ENCODE results near the gene SMAD4. TPM values are rescaled to one million over a fixed set of nuclear protein-coding genes. Genes with fewer than 3 reads are reported as not detected.

The SMAD4 gene
- total and polyA plus RNA-seq, 4 donors = 9.3 to 65.3 (median 29.1) TPM

DNA sequence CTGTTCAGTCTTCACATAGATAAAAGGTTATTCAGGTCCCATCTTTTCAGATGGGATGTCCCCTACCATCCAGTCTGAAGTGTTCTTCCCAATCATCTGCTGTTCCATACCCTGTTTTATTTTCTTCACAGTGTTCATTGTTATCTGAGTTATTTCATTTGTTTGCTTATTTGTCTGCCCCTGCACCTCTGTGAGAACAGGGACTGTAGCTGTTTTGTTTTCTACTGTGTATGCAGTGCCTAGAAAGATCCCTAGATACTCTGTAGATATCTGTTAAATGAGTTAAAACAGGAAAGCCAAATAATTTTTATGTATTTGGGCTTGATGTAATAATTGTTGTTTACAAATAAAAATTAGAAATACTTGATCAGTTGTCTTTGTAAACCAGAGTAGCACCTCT, 34.2 kb downstream of the SMAD4 start:
- no peak overlapping the region for H3K9ac ChIP-seq (ENCODE audit: low read depth in 1 of 2, low read length in 2 of 2)
- no peaks in the 10 kb centered on the region for H3K27me3 ChIP-seq (ENCODE audit: control insufficient read depth in 4 of 4, insufficient read depth in 4 of 4, low read length in 3 of 4)
- DNase-seq (ENCODE audit: low spot score) = no peak
- no peaks in the 10 kb centered on the region for H3K4me1 ChIP-seq (ENCODE audit: control insufficient read depth in 4 of 4, insufficient read depth in 4 of 4, low read length in 3 of 4)
- H3K36me3 ChIP-seq (ENCODE audit: control insufficient read depth in 4 of 4, insufficient read depth in 3 of 4, low read depth in 1 of 4, low read length in 3 of 4) = peaks cover 5 to 38% (median 32%) of the 10 kb centered on the region in 4 donors
- H3K4me3 ChIP-seq (ENCODE audit: low read depth in 1 of 3, low read length in 3 of 3) = no peak overlapping the region
- TF ChIP-seq, protein P1, sequence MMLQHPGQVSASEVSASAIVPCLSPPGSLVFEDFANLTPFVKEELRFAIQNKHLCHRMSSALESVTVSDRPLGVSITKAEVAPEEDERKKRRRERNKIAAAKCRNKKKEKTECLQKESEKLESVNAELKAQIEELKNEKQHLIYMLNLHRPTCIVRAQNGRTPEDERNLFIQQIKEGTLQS (IDR thresholded peaks at IDR 0.05) = no peak
- TF ChIP-seq HNF4G (IDR thresholded peaks at IDR 0.05) = no peak
- TF ChIP-seq RAD21 (IDR thresholded peaks at IDR 0.05) = no peak
- TF ChIP-seq HNF4A (conservative IDR thresholded peaks at IDR 0.05) = no peak
- no peak overlapping the region for H3K27ac ChIP-seq (ENCODE audit: low read depth in 1 of 2, low read length in 2 of 2)
- no peaks in the 10 kb centered on the region for H3K9me3 ChIP-seq (ENCODE audit: control insufficient read depth in 4 of 4, low read length in 3 of 4)

- no peak overlapping the region for H3K9ac ChIP-seq (ENCODE audit: low read depth in 1 of 2, low read length in 2 of 2)
- no peaks in the 10 kb centered on the region for H3K4me1 ChIP-seq (ENCODE audit: control insufficient read depth in 4 of 4, insufficient read depth in 4 of 4, low read length in 3 of 4)
- 90% methylated on average over 4 of the region's 4 CpGs for WGBS
- DNase-seq (ENCODE audit: low spot score) = no peak
- H3K27ac ChIP-seq (ENCODE audit: low read depth in 1 of 2, low read length in 2 of 2) = no peak overlapping the region
- H3K4me3 ChIP-seq (ENCODE audit: low read depth in 1 of 3, low read length in 3 of 3) = no peak overlapping the region
- no peaks in the 10 kb centered on the region for H3K27me3 ChIP-seq (ENCODE audit: control insufficient read depth in 4 of 4, insufficient read depth in 4 of 4, low read length in 3 of 4)
- peaks cover 5 to 34% (median 27%) of the 10 kb centered on the region in 4 donors for H3K36me3 ChIP-seq (ENCODE audit: control insufficient read depth in 4 of 4, insufficient read depth in 3 of 4, low read depth in 1 of 4, low read length in 3 of 4)
- H3K9me3 ChIP-seq (ENCODE audit: control insufficient read depth in 4 of 4, low read length in 3 of 4) = no peaks in the 10 kb centered on the region
- TF ChIP-seq YY1 (IDR thresholded peaks at IDR 0.05) = no peak
- TF ChIP-seq, protein P1 (IDR thresholded peaks at IDR 0.05) = no peak
Measured at GRCh38 chr18:51066273-51066672, 36.3 kb downstream of the SMAD4 start.

GRCh38 chr18:51068105-51068504, 38.1 kb downstream of the SMAD4 start:
- H3K27me3 ChIP-seq (ENCODE audit: control insufficient read depth in 4 of 4, insufficient read depth in 4 of 4, low read length in 3 of 4) = no peaks in the 10 kb centered on the region
- peaks cover 6 to 31% (median 20%) of the 10 kb centered on the region in 4 donors for H3K36me3 ChIP-seq (ENCODE audit: control insufficient read depth in 4 of 4, insufficient read depth in 3 of 4, low read depth in 1 of 4, low read length in 3 of 4)
- 90% methylated on average over 4 of the region's 4 CpGs for WGBS
- no peak overlapping the region for H3K27ac ChIP-seq (ENCODE audit: low read depth in 1 of 2, low read length in 2 of 2)
- no peak overlapping the region for H3K9ac ChIP-seq (ENCODE audit: low read depth in 1 of 2, low read length in 2 of 2)
- H3K4me1 ChIP-seq (ENCODE audit: control insufficient read depth in 4 of 4, insufficient read depth in 4 of 4, low read length in 3 of 4) = no peaks in the 10 kb centered on the region
- H3K9me3 ChIP-seq (ENCODE audit: control insufficient read depth in 4 of 4, low read length in 3 of 4) = no peaks in the 10 kb centered on the region
- TF ChIP-seq, protein P2, sequence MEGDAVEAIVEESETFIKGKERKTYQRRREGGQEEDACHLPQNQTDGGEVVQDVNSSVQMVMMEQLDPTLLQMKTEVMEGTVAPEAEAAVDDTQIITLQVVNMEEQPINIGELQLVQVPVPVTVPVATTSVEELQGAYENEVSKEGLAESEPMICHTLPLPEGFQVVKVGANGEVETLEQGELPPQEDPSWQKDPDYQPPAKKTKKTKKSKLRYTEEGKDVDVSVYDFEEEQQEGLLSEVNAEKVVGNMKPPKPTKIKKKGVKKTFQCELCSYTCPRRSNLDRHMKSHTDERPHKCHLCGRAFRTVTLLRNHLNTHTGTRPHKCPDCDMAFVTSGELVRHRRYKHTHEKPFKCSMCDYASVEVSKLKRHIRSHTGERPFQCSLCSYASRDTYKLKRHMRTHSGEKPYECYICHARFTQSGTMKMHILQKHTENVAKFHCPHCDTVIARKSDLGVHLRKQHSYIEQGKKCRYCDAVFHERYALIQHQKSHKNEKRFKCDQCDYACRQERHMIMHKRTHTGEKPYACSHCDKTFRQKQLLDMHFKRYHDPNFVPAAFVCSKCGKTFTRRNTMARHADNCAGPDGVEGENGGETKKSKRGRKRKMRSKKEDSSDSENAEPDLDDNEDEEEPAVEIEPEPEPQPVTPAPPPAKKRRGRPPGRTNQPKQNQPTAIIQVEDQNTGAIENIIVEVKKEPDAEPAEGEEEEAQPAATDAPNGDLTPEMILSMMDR (IDR thresholded peaks at IDR 0.05; ENCODE audit: low read depth, low read length, missing input control) = no peak
- TF ChIP-seq HNF4G (IDR thresholded peaks at IDR 0.05) (no peak), SP1 (IDR thresholded peaks at IDR 0.05) (no peak)
- DNase-seq (ENCODE audit: low spot score) = no peak
- no peak overlapping the region for H3K4me3 ChIP-seq (ENCODE audit: low read depth in 1 of 3, low read length in 3 of 3)

- Histone ChIP-seq H3K27me3 (ENCODE audit: control insufficient read depth in 4 of 4, insufficient read depth in 4 of 4, low read length in 3 of 4) (no peaks in the 10 kb centered on the region), H3K27ac (ENCODE audit: low read depth in 1 of 2, low read length in 2 of 2) (no peak overlapping the region), H3K4me3 (ENCODE audit: low read depth in 1 of 3, low read length in 3 of 3) (no peak overlapping the region), H3K9ac (ENCODE audit: low read depth in 1 of 2, low read length in 2 of 2) (no peak overlapping the region), H3K9me3 (ENCODE audit: control insufficient read depth in 4 of 4, low read length in 3 of 4) (no peaks in the 10 kb centered on the region), H3K36me3 (ENCODE audit: control insufficient read depth in 4 of 4, insufficient read depth in 3 of 4, low read depth in 1 of 4, low read length in 3 of 4) (peaks cover 7 to 29% (median 17%) of the 10 kb centered on the region in 4 donors), H3K4me1 (ENCODE audit: control insufficient read depth in 4 of 4, insufficient read depth in 4 of 4, low read length in 3 of 4) (no peaks in the 10 kb centered on the region)
- DNase-seq (ENCODE audit: low spot score) = no peak
- 98% methylated on average over 1 of the region's 1 CpG for WGBS
- no peak for TF ChIP-seq RAD21 (IDR thresholded peaks at IDR 0.05)
- no peak for TF ChIP-seq JUND (IDR thresholded peaks at IDR 0.05)
- TF ChIP-seq, protein P3, sequence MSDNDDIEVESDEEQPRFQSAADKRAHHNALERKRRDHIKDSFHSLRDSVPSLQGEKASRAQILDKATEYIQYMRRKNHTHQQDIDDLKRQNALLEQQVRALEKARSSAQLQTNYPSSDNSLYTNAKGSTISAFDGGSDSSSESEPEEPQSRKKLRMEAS (IDR thresholded peaks at IDR 0.05) = no peak
- TF ChIP-seq, protein P2 (IDR thresholded peaks at IDR 0.05; ENCODE audit: low read depth, low read length, missing input control) = no peak
- no peak for TF ChIP-seq SP1 (IDR thresholded peaks at IDR 0.05)
- TF ChIP-seq NR2F2 (IDR thresholded peaks at IDR 0.05) = no peak
- TF ChIP-seq, protein P1 (IDR thresholded peaks at IDR 0.05) = no peak
- no peak for TF ChIP-seq FOXA1 (IDR thresholded peaks at IDR 0.05)
Measured at GRCh38 chr18:51069885-51070284, 39.9 kb downstream of the SMAD4 start.

Measured in liver (tissue), 9 donors.